Measurements from ENCODE around the gene PTPRJ.
"Not testable (repeated sequence)": the region's sequence is repeated elsewhere in the genome, so short reads cannot be mapped to it uniquely, and the experiment has no call there.

Gene PTPRJ

GRCh38 chr11:48184452-48184851 lies 204.1 kb downstream of the PTPRJ start:
- TF ChIP-seq CTCF (IDR thresholded peaks at IDR 0.05; ENCODE audit: low read depth, low read length), result no peak
- DNase-seq, result no peak
- H3K27ac ChIP-seq, result no peak overlapping the region
- H3K36me3 ChIP-seq, result no peaks in the 10 kb centered on the region
- H3K27me3 ChIP-seq (ENCODE audit: insufficient read depth, low read depth, severe bottlenecking), result peaks cover 29% of the 10 kb centered on the region
- H3K4me3 ChIP-seq (ENCODE audit: low read depth, low read length), result no peak overlapping the region
- no peaks in the 10 kb centered on the region for H3K9me3 ChIP-seq (ENCODE audit: severe bottlenecking)

- DNase-seq; H3K9me3 ChIP-seq (ENCODE audit: severe bottlenecking); H3K4me3 ChIP-seq (ENCODE audit: low read depth, low read length); H3K27ac ChIP-seq; H3K36me3 ChIP-seq: not testable (repeated sequence)
- peaks cover 22% of the 10 kb centered on the region for H3K27me3 ChIP-seq (ENCODE audit: insufficient read depth, low read depth, severe bottlenecking)
These were observed 210.7 kb downstream of the PTPRJ start for GRCh38 chr11:48190906-48191654.

GRCh38 chr11:48193876-48194275 lies 213.5 kb downstream of the PTPRJ start:
- H3K36me3 ChIP-seq, result no peaks in the 10 kb centered on the region
- peaks cover 35% of the 10 kb centered on the region for H3K27me3 ChIP-seq (ENCODE audit: insufficient read depth, low read depth, severe bottlenecking)
- H3K4me3 ChIP-seq (ENCODE audit: low read depth, low read length), result no peak overlapping the region
- no peak for TF ChIP-seq CTCF (IDR thresholded peaks at IDR 0.05; ENCODE audit: low read depth, low read length)
- no peak overlapping the region for H3K27ac ChIP-seq
- DNase-seq, result no peak
- H3K9me3 ChIP-seq (ENCODE audit: severe bottlenecking), result no peaks in the 10 kb centered on the region

GRCh38 chr11:48207881-48208280 lies 227.5 kb downstream of the PTPRJ start:
- DNase-seq, result no peak
- Histone ChIP-seq H3K27ac (no peak overlapping the region), H3K4me3 (ENCODE audit: low read depth, low read length) (no peak overlapping the region), H3K36me3 (no peaks in the 10 kb centered on the region), H3K9me3 (ENCODE audit: severe bottlenecking) (no peaks in the 10 kb centered on the region), H3K27me3 (ENCODE audit: insufficient read depth, low read depth, severe bottlenecking) (peaks cover 71% of the 10 kb centered on the region)
- no peak for TF ChIP-seq CTCF (IDR thresholded peaks at IDR 0.05; ENCODE audit: low read depth, low read length)

- no peak for DNase-seq
These were observed 229.7 kb downstream of the PTPRJ start for GRCh38 chr11:48210052-48210451.

GRCh38 chr11:48216510-48216909 lies 236.2 kb downstream of the PTPRJ start, which contains the start of gene OR4B1:
Gene OR4B1, plus strand, starts transcription at chr11:48216810. Its CDS starts 0 bp downstream, at chr11:48216810.
- Histone ChIP-seq H3K9me3 (ENCODE audit: severe bottlenecking) (no peaks in the 10 kb centered on the region), H3K27ac (no peak within 1 kb of the TSS), H3K27me3 (ENCODE audit: insufficient read depth, low read depth, severe bottlenecking) (peaks cover 63% of the 10 kb centered on the region), H3K4me3 (ENCODE audit: low read depth, low read length) (no peak within 1 kb of the TSS), H3K36me3 (no peaks in the 10 kb centered on the region)
- TF ChIP-seq CTCF (IDR thresholded peaks at IDR 0.05; ENCODE audit: low read depth, low read length), result no peak
- no peak for DNase-seq

More at GRCh38 chr11:48210052-48210451, 229.7 kb downstream of the PTPRJ start:
- peak; percentile 27 for TF ChIP-seq CTCF (IDR thresholded peaks at IDR 0.05; ENCODE audit: low read depth, low read length)
- no peak overlapping the region for H3K4me3 ChIP-seq (ENCODE audit: low read depth, low read length)
- no peaks in the 10 kb centered on the region for H3K36me3 ChIP-seq
- peaks cover 71% of the 10 kb centered on the region for H3K27me3 ChIP-seq (ENCODE audit: insufficient read depth, low read depth, severe bottlenecking)
- H3K9me3 ChIP-seq (ENCODE audit: severe bottlenecking), result no peaks in the 10 kb centered on the region
- H3K27ac ChIP-seq, result no peak overlapping the region

Data from WERI-Rb-1 (cell line).